ENCODE results near the gene CCDC88B. TPM values are rescaled to one million over a fixed set of nuclear protein-coding genes. Genes with fewer than 3 reads are reported as not detected.

CCDC88B gene
- total RNA-seq, 1 experiment from 2014 or later: 11.2 TPM

GRCh38 chr11:64390558-64390957, 50.6 kb downstream of the CCDC88B start:
- Histone ChIP-seq H4K91ac (ENCODE audit: insufficient read length, low read depth, low read length) (no peak overlapping the region), H2AFZ (ENCODE audit: low read length) (no peak overlapping the region), H3K9me3 (ENCODE audit: control insufficient read depth, low read depth, low read length) (no peaks in the 10 kb centered on the region), H2BK15ac (ENCODE audit: low read depth, low read length) (no peak overlapping the region), H3K56ac (ENCODE audit: insufficient read length, low read depth, low read length) (no peak overlapping the region), H4K8ac (replicated peaks; ENCODE audit: insufficient read length, low read depth, low read length) (no peak overlapping the region), H3K27ac (ENCODE audit: insufficient read length, low read depth, low read length) (no peak overlapping the region), H2BK20ac (ENCODE audit: low read depth, low read length, poor library complexity, severe bottlenecking) (no peak overlapping the region), H3K4me1 (ENCODE audit: insufficient read depth, low read length) (peaks cover 3% of the 10 kb centered on the region; the same call in 1 of the 2 replicates), H3K18ac (ENCODE audit: insufficient read length, low read depth, low read length) (no peak overlapping the region), H2BK120ac (ENCODE audit: low read depth, low read length, poor library complexity, severe bottlenecking) (no peak overlapping the region), H3K9ac (ENCODE audit: extremely low read depth, insufficient read length, low read length) (no peak overlapping the region), H3K79me1 (ENCODE audit: insufficient read depth, low read depth, low read length, poor library complexity, severe bottlenecking) (no peaks in the 10 kb centered on the region), H3T11ph (ENCODE audit: low read length) (no peak overlapping the region), H3K14ac (ENCODE audit: insufficient read depth, low read length) (no peak overlapping the region), H4K20me1 (ENCODE audit: control insufficient read depth, insufficient read depth, insufficient read length) (no peaks in the 10 kb centered on the region), H3K23me2 (ENCODE audit: insufficient read length, low read depth, low read length, poor library complexity, severe bottlenecking) (no peaks in the 10 kb centered on the region), H2BK12ac (ENCODE audit: insufficient read length, low read depth, low read length) (no peak overlapping the region), H3K4me2 (ENCODE audit: insufficient read depth, insufficient read length, low read length) (no peak overlapping the region), H3K4ac (ENCODE audit: low read depth, low read length) (no peak overlapping the region), H2AK5ac (ENCODE audit: insufficient read length, low read length) (no peak overlapping the region), H2BK5ac (ENCODE audit: insufficient read length, low read length) (no peak overlapping the region), H3K23ac (ENCODE audit: insufficient read length, low read depth, low read length) (no peak overlapping the region), H3K27me3 (ENCODE audit: insufficient read depth, low read length) (no peaks in the 10 kb centered on the region), H3K79me2 (ENCODE audit: insufficient read depth, low read length) (no peaks in the 10 kb centered on the region), H4K5ac (ENCODE audit: insufficient read length, low read depth, low read length) (no peak overlapping the region)
- H3K4me1 Mint-ChIP-seq: peaks cover 10 to 18% of the 10 kb centered on the region in 2 experiments
- H3K36me3 Mint-ChIP-seq (ENCODE audit: insufficient read depth in 1 of 3, low read depth in 3 of 3): no peaks in the 10 kb centered on the region
- TF ChIP-seq CTCF (conservative IDR thresholded peaks at IDR 0.05): no peak
- H3K27me3 Mint-ChIP-seq (ENCODE audit: low read depth): peaks cover 24% of the 10 kb centered on the region
- no peak for DNase-seq
- no CpG with 5 or more reads among the region's 3 CpGs for WGBS (ENCODE audit: extremely low coverage, insufficient read length, low lambda C conversion rate)
- no peak overlapping the region for H3K27ac Mint-ChIP-seq
- H3K9me3 Mint-ChIP-seq: peaks cover 0 to 2% of the 10 kb centered on the region in 2 experiments; a peak in 1 of 5 replicates
- no peak overlapping the region; a peak in 1 of 5 replicates for H3K4me3 Mint-ChIP-seq

Measured in H9 (cell line).